K562 (cell line): Measurements from ENCODE around the gene STEAP3. TPM values are rescaled to one million over a fixed set of nuclear protein-coding genes. Genes with fewer than 3 reads are reported as not detected.

Experiments
- BDP1 ChIP-seq: IDR thresholded peaks from 3 replicates; pipeline ENCODE4 v1.6.1; 2011; ENCODE audit not compliant: insufficient read length, insufficient read depth
- BHLHE40 ChIP-seq: IDR thresholded peaks from 2 replicates; pipeline ENCODE4 v1.6.1; 2011; ENCODE audit warnings: low read length, improper control_type of control experiment
- KLF6 ChIP-seq: fragments of 250-450 bp; sonication (Bioruptor Pico); IDR thresholded peaks from 2 replicates; pipeline ENCODE4 v1.4.0; 2020; ENCODE audit warnings: mild to moderate bottlenecking, moderate library complexity, borderline replicate concordance
- MTA1 ChIP-seq: fragments of 450-650 bp; IDR thresholded peaks from 2 replicates; pipeline ENCODE4 v1.6.1; 2017; ENCODE audit warnings: borderline replicate concordance
- NBN ChIP-seq: fragments of 450-650 bp; IDR thresholded peaks from 2 replicates; pipeline ENCODE4 v1.6.1; 2016; ENCODE audit warnings: low read depth, mild to moderate bottlenecking
- NFYB ChIP-seq: IDR thresholded peaks from 2 replicates; pipeline ENCODE4 v1.6.1; 2011; ENCODE audit warnings: mild to moderate bottlenecking, moderate library complexity; ENCODE audit not compliant: insufficient read length; ENCODE audit errors: extremely low read depth
- POLR2AphosphoS2 ChIP-seq: IDR thresholded peaks from 2 replicates; pipeline ENCODE4 v1.6.1; 2012; ENCODE audit warnings: low read length, improper control_type of control experiment
- RAD51 ChIP-seq: fragments of 450-650 bp; IDR thresholded peaks from 2 replicates; pipeline ENCODE4 v1.7.1; 2016; ENCODE audit warnings: low read depth, mild to moderate bottlenecking, borderline replicate concordance
- RNF2 ChIP-seq: sonication (generic); IDR thresholded peaks from 2 replicates; pipeline ENCODE4 v1.6.1; 2016
- SNAPC5 ChIP-seq: fragments of 250-450 bp; sonication (Bioruptor Pico); IDR thresholded peaks from 2 replicates; pipeline ENCODE4 v1.8.0; 2021; ENCODE audit warnings: moderate library complexity, mild to moderate bottlenecking, inconsistent platforms
- TEAD1 ChIP-seq, 2 experiments: fragments of 450-650 bp in 1 of 2; sonication (generic) in 1 of 2; formaldehyde crosslinking; IDR thresholded peaks; 2 replicates each; pipeline versions ENCODE4 v1.4.0 to v1.8.0; 2020 to 2022; ENCODE audit warnings: mild to moderate bottlenecking in 2 of 2, missing genetic modification reagents in 1 of 2
- TSC22D4 ChIP-seq: fragments of 450-650 bp; IDR thresholded peaks from 2 replicates; pipeline ENCODE4 v1.6.1; 2016; ENCODE audit warnings: missing genetic modification characterization, missing biosample characterization, control low read depth
- U2AF1 ChIP-seq: fragments of 200-400 bp; formaldehyde crosslinking; optimal IDR thresholded peaks from 2 replicates; pipeline ENCODE3; 2017; ENCODE audit warnings: mild to moderate bottlenecking, low read depth, low read length, moderate library complexity
- ZNF165 ChIP-seq: fragments of 250-450 bp; sonication (Bioruptor Pico); IDR thresholded peaks from 2 replicates; pipeline ENCODE4 v1.4.0; 2020; ENCODE audit warnings: borderline replicate concordance
- ZNF511 ChIP-seq: sonication (generic); formaldehyde crosslinking; IDR thresholded peaks from 2 replicates; pipeline ENCODE4 v1.8.0; 2022; ENCODE audit warnings: mild to moderate bottlenecking, missing genetic modification reagents
- ZNF639 ChIP-seq, 2 experiments: fragments of 200-800 bp in 1 of 2; sonication (Bioruptor generic) in 1 of 2; sonication (generic) in 1 of 2; formaldehyde crosslinking in 1 of 2; IDR thresholded peaks in 1 of 2; conservative IDR thresholded peaks in 1 of 2; 2 replicates each; pipeline versions ENCODE4 v1.5.0 to v1.6.1; 2016 to 2020; ENCODE audit warnings: missing compliant biosample characterization in 1 of 2, missing genetic modification characterization in 1 of 2, missing genetic modification reagents in 1 of 2
- polyA plus RNA-seq, 8 experiments: library from polyadenylated mRNA; depleted of rRNA in 4 of 8; stranded (reverse) in 5 of 8; unstranded in 3 of 8; fragments of >200 nt; fragmentation: Nextera tagmentation in 2 of 8; fragmentation: Illumina TruSeq in 1 of 8; extraction: Ambion mirVana in 2 of 8; extraction: Trizol in 1 of 8; gene quantifications; 2 replicates each; pipeline versions ENCODE4 v1.2.1 to v1.2.3, GENCODE V29; 2011 to 2014; ENCODE audit warnings: inconsistent platforms in 1 of 8, missing spikeins in 1 of 8
- total RNA-seq, 7 experiments: library from RNA; depleted of rRNA in 6 of 7; stranded (reverse); fragments of >200 nt in 6 of 7; fragmentation: Illumina TruSeq in 2 of 7; extraction: Trizol in 2 of 7; gene quantifications; 2 replicates each; pipeline versions ENCODE4 v1.2.1 to v1.2.3, GENCODE V29; 2011 to 2021; ENCODE audit warnings: low replicate concordance in 1 of 7
- TF ChIP-seq, protein P1 (sequence below), 2 experiments: fragments of 450-650 bp in 1 of 2; IDR thresholded peaks; 2 replicates each; pipeline ENCODE4 v1.6.1; 2011 to 2017; ENCODE audit warnings: low read depth in 2 of 2, antibody characterized with exemption in 1 of 2, borderline replicate concordance in 1 of 2, low read length in 1 of 2, mild to moderate bottlenecking in 1 of 2, mixed read lengths in 1 of 2; ENCODE audit not compliant: control insufficient read depth in 1 of 2
- TF ChIP-seq, protein P2 (sequence below): sonication (generic); formaldehyde crosslinking; IDR thresholded peaks from 2 replicates; pipeline ENCODE4 v1.9.0; 2022; ENCODE audit warnings: mild to moderate bottlenecking, missing genetic modification reagents
- TF ChIP-seq, protein P3 (sequence below): fragments of 250-450 bp; sonication (Bioruptor Pico); IDR thresholded peaks from 2 replicates; pipeline ENCODE4 v1.5.0; 2020; ENCODE audit warnings: mild to moderate bottlenecking

The STEAP3 gene
- total and polyA plus RNA-seq, 9 of the 15 experiments (the other 6 are each of a cell fraction or from before 2014, with no cell fraction given): 1.8 to 31.6 (median 9.0) TPM

GRCh38 chr2:119223521-119224390 lies at the start of gene STEAP3 (continued):
- TF ChIP-seq, protein P1, sequence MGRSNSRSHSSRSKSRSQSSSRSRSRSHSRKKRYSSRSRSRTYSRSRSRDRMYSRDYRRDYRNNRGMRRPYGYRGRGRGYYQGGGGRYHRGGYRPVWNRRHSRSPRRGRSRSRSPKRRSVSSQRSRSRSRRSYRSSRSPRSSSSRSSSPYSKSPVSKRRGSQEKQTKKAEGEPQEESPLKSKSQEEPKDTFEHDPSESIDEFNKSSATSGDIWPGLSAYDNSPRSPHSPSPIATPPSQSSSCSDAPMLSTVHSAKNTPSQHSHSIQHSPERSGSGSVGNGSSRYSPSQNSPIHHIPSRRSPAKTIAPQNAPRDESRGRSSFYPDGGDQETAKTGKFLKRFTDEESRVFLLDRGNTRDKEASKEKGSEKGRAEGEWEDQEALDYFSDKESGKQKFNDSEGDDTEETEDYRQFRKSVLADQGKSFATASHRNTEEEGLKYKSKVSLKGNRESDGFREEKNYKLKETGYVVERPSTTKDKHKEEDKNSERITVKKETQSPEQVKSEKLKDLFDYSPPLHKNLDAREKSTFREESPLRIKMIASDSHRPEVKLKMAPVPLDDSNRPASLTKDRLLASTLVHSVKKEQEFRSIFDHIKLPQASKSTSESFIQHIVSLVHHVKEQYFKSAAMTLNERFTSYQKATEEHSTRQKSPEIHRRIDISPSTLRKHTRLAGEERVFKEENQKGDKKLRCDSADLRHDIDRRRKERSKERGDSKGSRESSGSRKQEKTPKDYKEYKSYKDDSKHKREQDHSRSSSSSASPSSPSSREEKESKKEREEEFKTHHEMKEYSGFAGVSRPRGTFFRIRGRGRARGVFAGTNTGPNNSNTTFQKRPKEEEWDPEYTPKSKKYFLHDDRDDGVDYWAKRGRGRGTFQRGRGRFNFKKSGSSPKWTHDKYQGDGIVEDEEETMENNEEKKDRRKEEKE (IDR thresholded peaks at IDR 0.05; ENCODE audit: borderline replicate concordance in 1 of 2, control insufficient read depth in 1 of 2, low read depth in 2 of 2, low read length in 1 of 2): no peak
- TF ChIP-seq KLF6 (CRISPR knock-in tag) (no peak), ZNF639 (CRISPR knock-in tag; conservative IDR thresholded peaks at IDR 0.05 in 1 of 2, IDR thresholded peaks at IDR 0.05 in 1 of 2) (0 out of 4 replicates have a peak, but pooled peaks of 1 of the 2 experiments have one; percentile 19), POLR2AphosphoS2 (no peak), BHLHE40 (no peak; the same call in 1 of the 2 replicates), TEAD1 (CRISPR knock-in tag; IDR thresholded peaks at IDR 0.05) (0 out of 4 replicates have a peak, but pooled peaks of 1 of the 2 experiments have one; percentile 15), RAD51 (no peak), BDP1 (no peak), NBN (no peak), MTA1 (no peak), RNF2 (peak; percentile 34; the same call in 1 of the 2 replicates), ZNF165 (CRISPR knock-in tag) (no peak), SNAPC5 (CRISPR knock-in tag) (no peak), U2AF1 (no peak), ZNF511 (CRISPR knock-in tag) (no peak), TSC22D4 (tag) (no peak), NFYB (no peak)
- TF ChIP-seq, protein P2, sequence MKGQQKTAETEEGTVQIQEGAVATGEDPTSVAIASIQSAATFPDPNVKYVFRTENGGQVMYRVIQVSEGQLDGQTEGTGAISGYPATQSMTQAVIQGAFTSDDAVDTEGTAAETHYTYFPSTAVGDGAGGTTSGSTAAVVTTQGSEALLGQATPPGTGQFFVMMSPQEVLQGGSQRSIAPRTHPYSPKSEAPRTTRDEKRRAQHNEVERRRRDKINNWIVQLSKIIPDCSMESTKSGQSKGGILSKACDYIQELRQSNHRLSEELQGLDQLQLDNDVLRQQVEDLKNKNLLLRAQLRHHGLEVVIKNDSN (CRISPR knock-in tag): peak; percentile 44; the same call in 1 of the 2 replicates
- TF ChIP-seq, protein P3, sequence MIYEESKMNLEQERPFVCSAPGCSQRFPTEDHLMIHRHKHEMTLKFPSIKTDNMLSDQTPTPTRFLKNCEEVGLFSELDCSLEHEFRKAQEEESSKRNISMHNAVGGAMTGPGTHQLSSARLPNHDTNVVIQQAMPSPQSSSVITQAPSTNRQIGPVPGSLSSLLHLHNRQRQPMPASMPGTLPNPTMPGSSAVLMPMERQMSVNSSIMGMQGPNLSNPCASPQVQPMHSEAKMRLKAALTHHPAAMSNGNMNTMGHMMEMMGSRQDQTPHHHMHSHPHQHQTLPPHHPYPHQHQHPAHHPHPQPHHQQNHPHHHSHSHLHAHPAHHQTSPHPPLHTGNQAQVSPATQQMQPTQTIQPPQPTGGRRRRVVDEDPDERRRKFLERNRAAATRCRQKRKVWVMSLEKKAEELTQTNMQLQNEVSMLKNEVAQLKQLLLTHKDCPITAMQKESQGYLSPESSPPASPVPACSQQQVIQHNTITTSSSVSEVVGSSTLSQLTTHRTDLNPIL (CRISPR knock-in tag): no peak
